Measurements from ENCODE around the gene PIGP.
"Not testable (repeated sequence)": the region's sequence is repeated elsewhere in the genome, so short reads cannot be mapped to it uniquely, and the experiment has no call there.

DNA sequence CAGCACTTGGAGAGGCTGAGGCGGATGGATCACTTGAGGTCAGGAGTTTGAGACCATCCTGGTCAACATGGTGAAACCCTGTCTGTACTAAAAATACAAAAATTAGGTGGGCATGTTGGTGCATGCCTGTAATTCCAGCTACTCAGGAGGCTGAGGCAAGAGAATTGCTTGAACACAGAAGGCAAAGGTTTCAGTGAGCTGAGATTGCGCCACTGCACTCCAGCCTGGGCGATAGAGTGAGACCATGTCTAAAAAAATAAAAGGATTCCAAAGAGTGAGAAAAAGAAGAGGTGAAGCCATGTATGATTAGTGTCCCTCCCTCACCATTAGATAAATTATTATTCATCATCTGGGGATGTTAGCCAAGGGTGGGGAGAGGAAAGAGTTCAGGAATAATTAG lies 29.9 kb upstream of the PIGP start:
- not testable (repeated sequence) for TF ChIP-seq POLR2AphosphoS5 (IDR thresholded peaks at IDR 0.05)
- TF ChIP-seq, protein P1, sequence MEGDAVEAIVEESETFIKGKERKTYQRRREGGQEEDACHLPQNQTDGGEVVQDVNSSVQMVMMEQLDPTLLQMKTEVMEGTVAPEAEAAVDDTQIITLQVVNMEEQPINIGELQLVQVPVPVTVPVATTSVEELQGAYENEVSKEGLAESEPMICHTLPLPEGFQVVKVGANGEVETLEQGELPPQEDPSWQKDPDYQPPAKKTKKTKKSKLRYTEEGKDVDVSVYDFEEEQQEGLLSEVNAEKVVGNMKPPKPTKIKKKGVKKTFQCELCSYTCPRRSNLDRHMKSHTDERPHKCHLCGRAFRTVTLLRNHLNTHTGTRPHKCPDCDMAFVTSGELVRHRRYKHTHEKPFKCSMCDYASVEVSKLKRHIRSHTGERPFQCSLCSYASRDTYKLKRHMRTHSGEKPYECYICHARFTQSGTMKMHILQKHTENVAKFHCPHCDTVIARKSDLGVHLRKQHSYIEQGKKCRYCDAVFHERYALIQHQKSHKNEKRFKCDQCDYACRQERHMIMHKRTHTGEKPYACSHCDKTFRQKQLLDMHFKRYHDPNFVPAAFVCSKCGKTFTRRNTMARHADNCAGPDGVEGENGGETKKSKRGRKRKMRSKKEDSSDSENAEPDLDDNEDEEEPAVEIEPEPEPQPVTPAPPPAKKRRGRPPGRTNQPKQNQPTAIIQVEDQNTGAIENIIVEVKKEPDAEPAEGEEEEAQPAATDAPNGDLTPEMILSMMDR (IDR thresholded peaks at IDR 0.05): not testable (repeated sequence)

All from breast epithelium (tissue), 3 donors.